Measurements from ENCODE around the gene KLK15.

DNA sequence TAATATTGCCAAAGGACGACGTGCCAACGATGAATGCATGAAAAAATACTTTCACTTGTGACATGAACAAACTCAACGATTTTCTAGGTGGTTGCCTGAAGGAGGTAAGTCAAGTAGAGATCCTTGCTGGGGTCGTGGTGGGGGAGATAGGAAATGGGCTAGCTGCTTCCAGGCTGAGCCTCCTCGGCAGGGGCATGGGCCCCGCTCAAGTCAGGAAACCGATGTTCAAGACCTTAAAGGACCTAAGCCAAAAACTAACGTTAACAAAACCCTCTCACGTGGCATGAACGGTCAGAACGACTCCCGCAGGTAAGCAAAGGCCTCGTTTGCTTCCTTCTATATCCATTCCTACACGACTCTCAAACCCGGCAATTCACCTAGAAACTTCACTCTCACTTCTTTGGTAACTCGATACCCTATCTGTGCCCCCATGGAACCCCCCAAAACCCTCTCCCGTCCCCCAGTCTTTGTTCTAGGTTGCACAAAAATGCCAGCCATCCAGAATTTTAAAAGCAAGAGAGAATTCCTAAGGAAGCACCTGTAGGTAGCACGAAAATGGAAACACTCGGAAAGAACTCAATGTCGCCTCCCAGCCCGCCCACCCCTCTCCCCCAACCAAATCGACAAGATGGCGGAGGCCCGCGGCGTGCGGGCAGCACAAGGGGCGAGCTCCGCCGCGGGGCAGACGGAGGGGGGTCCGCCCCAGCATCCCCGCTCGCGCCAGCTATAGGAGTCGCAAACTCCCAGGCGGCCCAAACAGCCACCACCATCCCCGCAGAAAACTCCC lies 29.5 kb downstream of the KLK15 start:
- TF ChIP-seq, protein P1, sequence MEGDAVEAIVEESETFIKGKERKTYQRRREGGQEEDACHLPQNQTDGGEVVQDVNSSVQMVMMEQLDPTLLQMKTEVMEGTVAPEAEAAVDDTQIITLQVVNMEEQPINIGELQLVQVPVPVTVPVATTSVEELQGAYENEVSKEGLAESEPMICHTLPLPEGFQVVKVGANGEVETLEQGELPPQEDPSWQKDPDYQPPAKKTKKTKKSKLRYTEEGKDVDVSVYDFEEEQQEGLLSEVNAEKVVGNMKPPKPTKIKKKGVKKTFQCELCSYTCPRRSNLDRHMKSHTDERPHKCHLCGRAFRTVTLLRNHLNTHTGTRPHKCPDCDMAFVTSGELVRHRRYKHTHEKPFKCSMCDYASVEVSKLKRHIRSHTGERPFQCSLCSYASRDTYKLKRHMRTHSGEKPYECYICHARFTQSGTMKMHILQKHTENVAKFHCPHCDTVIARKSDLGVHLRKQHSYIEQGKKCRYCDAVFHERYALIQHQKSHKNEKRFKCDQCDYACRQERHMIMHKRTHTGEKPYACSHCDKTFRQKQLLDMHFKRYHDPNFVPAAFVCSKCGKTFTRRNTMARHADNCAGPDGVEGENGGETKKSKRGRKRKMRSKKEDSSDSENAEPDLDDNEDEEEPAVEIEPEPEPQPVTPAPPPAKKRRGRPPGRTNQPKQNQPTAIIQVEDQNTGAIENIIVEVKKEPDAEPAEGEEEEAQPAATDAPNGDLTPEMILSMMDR (conservative IDR thresholded peaks at IDR 0.05; ENCODE audit: low read depth, low read length) = no peak
- no peak for TF ChIP-seq POLR2A (IDR thresholded peaks at IDR 0.05; ENCODE audit: low read depth, low read length)
- TF ChIP-seq SMC3 (IDR thresholded peaks at IDR 0.05; ENCODE audit: low read depth, low read length) = no peak
- TF ChIP-seq CEBPB (IDR thresholded peaks at IDR 0.05; ENCODE audit: low read depth, low read length) = no peak
- TF ChIP-seq RAD21 (IDR thresholded peaks at IDR 0.05; ENCODE audit: low read length) = no peak
- TF ChIP-seq RFX5 (IDR thresholded peaks at IDR 0.05; ENCODE audit: low read depth, low read length) = no peak
- TF ChIP-seq, protein P2, sequence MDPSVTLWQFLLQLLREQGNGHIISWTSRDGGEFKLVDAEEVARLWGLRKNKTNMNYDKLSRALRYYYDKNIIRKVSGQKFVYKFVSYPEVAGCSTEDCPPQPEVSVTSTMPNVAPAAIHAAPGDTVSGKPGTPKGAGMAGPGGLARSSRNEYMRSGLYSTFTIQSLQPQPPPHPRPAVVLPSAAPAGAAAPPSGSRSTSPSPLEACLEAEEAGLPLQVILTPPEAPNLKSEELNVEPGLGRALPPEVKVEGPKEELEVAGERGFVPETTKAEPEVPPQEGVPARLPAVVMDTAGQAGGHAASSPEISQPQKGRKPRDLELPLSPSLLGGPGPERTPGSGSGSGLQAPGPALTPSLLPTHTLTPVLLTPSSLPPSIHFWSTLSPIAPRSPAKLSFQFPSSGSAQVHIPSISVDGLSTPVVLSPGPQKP (IDR thresholded peaks at IDR 0.05; ENCODE audit: borderline replicate concordance, low read depth, low read length) = no peak
- TF ChIP-seq, protein P3, sequence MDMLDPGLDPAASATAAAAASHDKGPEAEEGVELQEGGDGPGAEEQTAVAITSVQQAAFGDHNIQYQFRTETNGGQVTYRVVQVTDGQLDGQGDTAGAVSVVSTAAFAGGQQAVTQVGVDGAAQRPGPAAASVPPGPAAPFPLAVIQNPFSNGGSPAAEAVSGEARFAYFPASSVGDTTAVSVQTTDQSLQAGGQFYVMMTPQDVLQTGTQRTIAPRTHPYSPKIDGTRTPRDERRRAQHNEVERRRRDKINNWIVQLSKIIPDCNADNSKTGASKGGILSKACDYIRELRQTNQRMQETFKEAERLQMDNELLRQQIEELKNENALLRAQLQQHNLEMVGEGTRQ (IDR thresholded peaks at IDR 0.05; ENCODE audit: low read depth, low read length) = no peak
- no peak for TF ChIP-seq MAFK (IDR thresholded peaks at IDR 0.05; ENCODE audit: low read depth, low read length)
- TF ChIP-seq MXI1 (IDR thresholded peaks at IDR 0.05; ENCODE audit: borderline replicate concordance, low read depth, low read length) = no peak
- TF ChIP-seq MAZ (IDR thresholded peaks at IDR 0.05; ENCODE audit: borderline replicate concordance, low read depth, low read length) = no peak
- no peak for TF ChIP-seq NFE2L2 (IDR thresholded peaks at IDR 0.05; ENCODE audit: low read depth, low read length)
- no peak for TF ChIP-seq RCOR1 (IDR thresholded peaks at IDR 0.05; ENCODE audit: insufficient replicate concordance, low read length)
- no peak for TF ChIP-seq BHLHE40 (IDR thresholded peaks at IDR 0.05; ENCODE audit: low read depth, low read length)

Data from IMR-90 (cell line).